H1 (cell line): ENCODE measurements around the gene GTF2IRD1. TPM values are rescaled to one million over a fixed set of nuclear protein-coding genes. Genes with fewer than 3 reads are reported as not detected.
"Not testable (repeated sequence)": the region's sequence is repeated elsewhere in the genome, so short reads cannot be mapped to it uniquely, and the experiment has no call there.

Experiments
- CTCF ChIA-PET: fragments of 300-600 bp; sonication (Branson Sonifier 250); formaldehyde crosslinking; loops from one replicate; lab custom pipeline; 2021; ENCODE audit not compliant: partially characterized antibody; lab: Charles Lee
- POLR2A ChIA-PET: fragments of 300-600 bp; sonication (Branson Sonifier 250); formaldehyde crosslinking; loops from one replicate; lab custom pipeline; 2021; ENCODE audit warnings: inconsistent platforms; ENCODE audit not compliant: partially characterized antibody; lab: Charles Lee
- DNase-seq, 2 experiments: peaks; one replicate each; pipeline versions ENCODE4 v3.0.0 to v3.0.0-alpha.2; 2010 to 2022; ENCODE audit warnings: low spot score in 2 of 2, low read depth in 1 of 2, mixed read lengths in 1 of 2
- FAIRE-seq: peaks from 2 replicates; lab custom pipeline; 2011; peaks lifted over from hg19 to GRCh38; lab: Jason Lieb, UNC
- H2AFZ ChIP-seq: 2 replicates; pipeline ENCODE4 v1.8.1; 2012; ENCODE audit warnings: low read length, inconsistent platforms
- H2AK5ac ChIP-seq: 2 replicates; pipeline ENCODE4 v1.6.1; 2013; ENCODE audit warnings: low read depth, low read length
- H2BK120ac ChIP-seq: replicated peaks from 2 replicates; pipeline ENCODE3; 2013; ENCODE audit warnings: low read depth, low read length, inconsistent platforms
- H2BK12ac ChIP-seq: 2 replicates; pipeline ENCODE4 v1.6.1; 2013; ENCODE audit warnings: low read depth, low read length
- H2BK15ac ChIP-seq: 2 replicates; pipeline ENCODE4 v1.6.1; 2013; ENCODE audit warnings: low read length
- H2BK20ac ChIP-seq: 2 replicates; pipeline ENCODE4 v1.6.1; 2013; ENCODE audit warnings: low read length
- H2BK5ac ChIP-seq: 2 replicates; pipeline ENCODE4 v1.6.1; 2013; ENCODE audit warnings: low read depth, low read length
- H3K14ac ChIP-seq: 2 replicates; pipeline ENCODE4 v1.6.1; 2013; ENCODE audit warnings: inconsistent platforms; ENCODE audit not compliant: insufficient read length
- H3K18ac ChIP-seq: 2 replicates; pipeline ENCODE4 v1.6.1; 2013; ENCODE audit warnings: low read length; ENCODE audit errors: extremely low read depth
- H3K23ac ChIP-seq: 2 replicates; pipeline ENCODE4 v1.6.1; 2013; ENCODE audit warnings: inconsistent platforms; ENCODE audit not compliant: insufficient read length
- H3K23me2 ChIP-seq: 2 replicates; pipeline ENCODE4 v1.6.1; 2013; ENCODE audit warnings: low read depth, low read length
- H3K27ac ChIP-seq: 2 replicates; pipeline ENCODE4 v1.6.1; 2011; ENCODE audit warnings: low read depth, low read length, inconsistent platforms
- H3K27me3 ChIP-seq, 4 experiments: replicated peaks in 1 of 4; 1 replicate in 1 of 4; 2 replicates in 3 of 4; pipeline versions ENCODE4 v1.6.1 to v1.8.1; 2011 to 2013; ENCODE audit warnings: low read length in 3 of 4, mild to moderate bottlenecking in 3 of 4, inconsistent platforms in 2 of 4, mixed read lengths in 2 of 4, moderate library complexity in 1 of 4; ENCODE audit not compliant: control insufficient read depth in 3 of 4, insufficient read depth in 3 of 4; ENCODE audit errors: extremely low read depth in 1 of 4
- H3K36me3 ChIP-seq, 4 experiments: 2 replicates each; pipeline versions ENCODE4 v1.6.1 to v1.8.1; 2011 to 2013; ENCODE audit warnings: mild to moderate bottlenecking in 4 of 4, low read length in 3 of 4, moderate library complexity in 2 of 4, control low read depth in 1 of 4, inconsistent platforms in 1 of 4; ENCODE audit not compliant: insufficient read depth in 4 of 4, control insufficient read depth in 2 of 4
- H3K4ac ChIP-seq: replicated peaks from 2 replicates; pipeline ENCODE3; 2013; ENCODE audit warnings: low read length, low read depth, mixed read lengths, inconsistent platforms; ENCODE audit not compliant: insufficient read length
- H3K4me1 ChIP-seq, 4 experiments: replicated peaks in 1 of 4; 1 replicate in 1 of 4; 2 replicates in 3 of 4; pipeline versions ENCODE4 v1.6.1 to v1.8.1; 2011 to 2013; ENCODE audit warnings: low read length in 3 of 4, inconsistent platforms in 2 of 4, mixed read lengths in 1 of 4; ENCODE audit not compliant: insufficient read depth in 4 of 4, control insufficient read depth in 3 of 4
- H3K4me2 ChIP-seq, 2 experiments: 2 replicates each; pipeline versions ENCODE4 v1.6.1 to v1.8.1; 2011 to 2013; ENCODE audit warnings: low read depth in 2 of 2, low read length in 2 of 2, control low read depth in 1 of 2, inconsistent platforms in 1 of 2, mild to moderate bottlenecking in 1 of 2; ENCODE audit not compliant: insufficient read depth in 1 of 2
- H3K4me3 ChIP-seq, 4 experiments: fragments of 200-600, 300-600 bp in 1 of 4; sonication (generic), shearing (Covaris generic), sonication (Bioruptor Twin) in 1 of 4; 2 replicates each; pipeline versions ENCODE4 v1.5.1 to v1.8.1; 2011 to 2016; ENCODE audit warnings: low read length in 4 of 4, low read depth in 3 of 4, control low read depth in 2 of 4, inconsistent platforms in 2 of 4, mild to moderate bottlenecking in 2 of 4, mixed read lengths in 1 of 4, moderate library complexity in 1 of 4; ENCODE audit not compliant: insufficient read depth in 2 of 4; ENCODE audit errors: extremely low read depth in 1 of 4
- H3K56ac ChIP-seq: replicated peaks from 2 replicates; pipeline ENCODE3; 2013; ENCODE audit warnings: low read depth, mild to moderate bottlenecking, mixed read lengths, low read length, inconsistent platforms; ENCODE audit not compliant: insufficient read length
- H3K79me1 ChIP-seq: 2 replicates; pipeline ENCODE4 v1.6.1; 2013; ENCODE audit warnings: low read depth, low read length, control low read depth
- H3K79me2 ChIP-seq, 2 experiments: 2 replicates each; pipeline versions ENCODE4 v1.6.1 to v1.8.1; 2012 to 2013; ENCODE audit warnings: low read length in 2 of 2, mild to moderate bottlenecking in 2 of 2, inconsistent platforms in 1 of 2; ENCODE audit not compliant: insufficient read depth in 2 of 2, control insufficient read depth in 1 of 2
- H3K9ac ChIP-seq, 4 experiments: replicated peaks in 1 of 4; 1 replicate in 1 of 4; 2 replicates in 3 of 4; pipeline versions ENCODE4 v1.6.1 to v1.8.1; 2011 to 2013; ENCODE audit warnings: low read depth in 3 of 4, low read length in 3 of 4, control low read depth in 2 of 4, mild to moderate bottlenecking in 2 of 4, moderate library complexity in 2 of 4, inconsistent platforms in 1 of 4; ENCODE audit errors: extremely low read depth in 1 of 4
- H3K9me3 ChIP-seq, 2 experiments: 2 replicates each; pipeline versions ENCODE4 v1.6.1 to v1.8.1; 2012 to 2013; ENCODE audit warnings: mild to moderate bottlenecking in 2 of 2, moderate library complexity in 2 of 2, control low read depth in 1 of 2, inconsistent platforms in 1 of 2, low read depth in 1 of 2, low read length in 1 of 2, mixed read lengths in 1 of 2; ENCODE audit not compliant: insufficient read depth in 2 of 2
- H4K20me1 ChIP-seq, 2 experiments: replicated peaks in 1 of 2; 2 replicates each; pipeline versions ENCODE3 to v1.8.1; 2011 to 2013; ENCODE audit warnings: inconsistent platforms in 2 of 2, low read length in 2 of 2, mild to moderate bottlenecking in 1 of 2; ENCODE audit not compliant: insufficient read depth in 2 of 2, control insufficient read depth in 1 of 2
- H4K5ac ChIP-seq: 2 replicates; pipeline ENCODE4 v1.6.1; 2013; ENCODE audit warnings: low read length, low read depth, mixed read lengths, inconsistent platforms; ENCODE audit not compliant: insufficient read length
- H4K8ac ChIP-seq: 2 replicates; pipeline ENCODE4 v1.8.0; 2013; ENCODE audit warnings: mild to moderate bottlenecking, moderate library complexity, low read length, inconsistent platforms; ENCODE audit not compliant: insufficient read depth; ENCODE audit errors: extremely low read depth
- H4K91ac ChIP-seq: replicated peaks from 2 replicates; pipeline ENCODE3; 2013; ENCODE audit warnings: low read length, mixed read lengths, inconsistent platforms; ENCODE audit not compliant: insufficient read length
- WGBS, 2 experiments: shearing (Covaris generic) in 1 of 2; methylation state at CpG; one replicate each; pipeline versions ENCODE4 v1.1.6 to v1.1.7; 2013 to 2015; ENCODE audit warnings: low lambda C conversion rate in 2 of 2, mixed read lengths in 2 of 2, inconsistent platforms in 1 of 2, low coverage in 1 of 2, missing lambda C conversion rate in 1 of 2; ENCODE audit not compliant: insufficient replicate concordance in 2 of 2, insufficient coverage in 1 of 2, insufficient read length in 1 of 2; ENCODE audit errors: extremely low coverage in 1 of 2, missing lambda C conversion rate in 1 of 2; 5-methylcytosine and 5-hydroxymethylcytosine counted together
- polyA plus RNA-seq, 7 experiments: library from polyadenylated mRNA; depleted of rRNA in 3 of 7; stranded (reverse) in 5 of 7; unstranded in 2 of 7; fragments of >200 nt in 5 of 7; fragments of 200-250 nt in 2 of 7; gene quantifications; 1 replicate in 5 of 7; 2 replicates in 1 of 7; 4 replicates in 1 of 7; pipeline versions ENCODE4 v1.2.1 to v1.2.3, GENCODE V29; 2011 to 2013; ENCODE audit warnings: missing spikeins in 2 of 7, mixed read lengths in 2 of 7
- total RNA-seq: library from RNA; stranded (reverse); fragmentation: NEBNext Ultra II Directional; extraction: Animal tissue kit (Norgen Biotek cat#: 25700); gene quantifications from 2 replicates; pipeline ENCODE4 v1.2.1, GENCODE V29; 2021

Gene GTF2IRD1
- total and polyA plus RNA-seq, 2 of the 8 experiments (the other 6 are each of a cell fraction or from before 2014, with no cell fraction given), result 27.4 to 45.4 TPM

DNA sequence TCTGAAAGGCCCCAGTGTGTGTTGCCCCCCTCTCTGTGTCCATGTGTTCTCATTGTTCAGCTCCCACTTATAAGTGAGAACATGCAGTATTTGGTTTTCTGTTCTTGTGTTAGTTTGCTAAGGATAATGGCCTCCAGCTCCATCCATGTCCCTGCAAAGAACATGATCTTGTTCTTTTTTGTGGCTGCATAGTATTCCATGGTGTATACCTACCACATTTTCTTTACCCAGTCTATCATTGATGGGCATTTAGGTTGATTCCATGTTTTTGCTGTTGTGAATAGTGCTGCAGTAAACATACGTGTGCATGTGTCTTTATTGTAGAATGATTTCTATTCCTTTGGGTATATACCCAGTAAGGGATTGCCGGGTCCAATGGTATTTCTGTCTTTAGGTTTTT, 37.8 kb downstream of the GTF2IRD1 start:
- FAIRE-seq, H2BK120ac ChIP-seq, H4K5ac ChIP-seq, H3K27ac ChIP-seq, H3K4me2 ChIP-seq, H3K9me3 ChIP-seq, DNase-seq, H2BK5ac ChIP-seq, H2AFZ ChIP-seq, H3K4me1 ChIP-seq, H3K23ac ChIP-seq, H2BK12ac ChIP-seq, H4K91ac ChIP-seq, H3K56ac ChIP-seq, H3K23me2 ChIP-seq, H3K9ac ChIP-seq, H3K36me3 ChIP-seq, H2AK5ac ChIP-seq, H3K18ac ChIP-seq, H4K8ac ChIP-seq, H3K4ac ChIP-seq, H3K4me3 ChIP-seq, H2BK20ac ChIP-seq, H3K14ac ChIP-seq, H3K27me3 ChIP-seq, H2BK15ac ChIP-seq: not testable (repeated sequence)
- Histone ChIP-seq H3K79me1 (peaks cover 16% of the 10 kb centered on the region), H4K20me1 (peaks cover 5 to 12% of the 10 kb centered on the region in 2 experiments), H3K79me2 (peaks cover 0 to 34% of the 10 kb centered on the region in 2 experiments; a peak in 2 of 4 replicates)
- POLR2A ChIA-PET, result interaction anchor here (1.0 to 1.4 kb wide), 2 partner anchors 10 to 36 kb away, joined by 3 to 4 read pairs; no protein-coding TSS in a partner anchor
- CTCF ChIA-PET, result interaction anchor here (0.8 to 1.7 kb wide), 3 partner anchors 23 to 86 kb away, joined by 3 to 6 read pairs (median 3); no protein-coding TSS in a partner anchor
- 98% methylated on average over 2 of the region's 2 CpGs; no CpG with 5 or more reads in 1 of the 2 experiments for WGBS, 2 experiments
